Measurements from ENCODE around the gene IRAK1BP1. TPM values are rescaled to one million over a fixed set of nuclear protein-coding genes. Genes with fewer than 3 reads are reported as not detected.

Gene IRAK1BP1
- total and polyA plus RNA-seq, 10 of the 15 experiments (the other 5 are each of a cell fraction or from before 2014, with no cell fraction given): 2.3 to 6.7 (median 3.9) TPM

GRCh38 chr6:78867370-78868040 lies at the start of gene IRAK1BP1 (continued):
- TF ChIP-seq NR2C2 (IDR thresholded peaks at IDR 0.05; ENCODE audit: borderline replicate concordance, control insufficient read depth, insufficient read length, low read depth) (no peak), RAD21 (IDR thresholded peaks at IDR 0.05; ENCODE audit: insufficient read depth, low read depth, low read length) (no peak), HDGF (IDR thresholded peaks at IDR 0.05) (peak; percentile 59; the same call in 1 of the 2 replicates), CTCF (IDR thresholded peaks at IDR 0.05 in 2 of 3, conservative IDR thresholded peaks at IDR 0.05 in 1 of 3; ENCODE audit: control insufficient read depth in 2 of 3, extremely low read depth in 1 of 3, insufficient read depth in 1 of 3, low read depth in 3 of 3, low read length in 3 of 3) (peak in 2 of 3 experiments; percentile 14 to 25; a peak in 2 of 6 replicates), SREBF2 (IDR thresholded peaks at IDR 0.05; ENCODE audit: low read length) (no peak), PAX5 (IDR thresholded peaks at IDR 0.05; ENCODE audit: borderline replicate concordance, low read depth, low read length) (peak; percentile 27; the same call in 1 of the 2 replicates), FOS (IDR thresholded peaks at IDR 0.05; ENCODE audit: borderline replicate concordance, extremely low read depth, insufficient read length) (no peak), WRNIP1 (IDR thresholded peaks at IDR 0.05; ENCODE audit: borderline replicate concordance, low read depth, low read length) (no peak), MEF2A (IDR thresholded peaks at IDR 0.05; ENCODE audit: insufficient read depth, low read depth, low read length) (0 out of 2 replicates have a peak, but pooled peaks have one; percentile 16), REST (IDR thresholded peaks at IDR 0.05; ENCODE audit: low read depth, low read length) (no peak), KAT2A (conservative IDR thresholded peaks at IDR 0.05; ENCODE audit: control insufficient read depth, low read depth, low read length) (no peak), TARDBP (IDR thresholded peaks at IDR 0.05; ENCODE audit: borderline replicate concordance) (no peak), CHD2 (IDR thresholded peaks at IDR 0.05; ENCODE audit: borderline replicate concordance, low read depth, low read length) (0 out of 2 replicates have a peak, but pooled peaks have one; percentile 17), CREB1 (IDR thresholded peaks at IDR 0.05; ENCODE audit: low read depth) (peak; percentile 84), NFYB (IDR thresholded peaks at IDR 0.05; ENCODE audit: insufficient read depth, low read depth, low read length) (no peak), SUZ12 (IDR thresholded peaks at IDR 0.05; ENCODE audit: unreplicated experiment) (no peak), YY1 (IDR thresholded peaks at IDR 0.05; ENCODE audit: low read depth, low read length) (peak; percentile 83), JUND (IDR thresholded peaks at IDR 0.05; ENCODE audit: low read depth, low read length) (no peak), LARP7 (IDR thresholded peaks at IDR 0.05) (no peak; the same call in 1 of the 2 replicates), TCF12 (IDR thresholded peaks at IDR 0.05; ENCODE audit: low read depth, low read length) (0 out of 2 replicates have a peak, but pooled peaks have one; percentile 37), TAF1 (IDR thresholded peaks at IDR 0.05; ENCODE audit: borderline replicate concordance, low read depth, low read length) (0 out of 2 replicates have a peak, but pooled peaks have one; percentile 31)
